DMS53 treated with DMSO at 0.1 percent for 48 hours (cell line): ENCODE results near the gene GATA1.

Experiments
- DNase-seq: peaks from one replicate; lab custom pipeline; 2025; ENCODE audit not compliant: unreplicated experiment; lab: John Stamatoyannopoulos, UW

The GATA1 gene

DNA sequence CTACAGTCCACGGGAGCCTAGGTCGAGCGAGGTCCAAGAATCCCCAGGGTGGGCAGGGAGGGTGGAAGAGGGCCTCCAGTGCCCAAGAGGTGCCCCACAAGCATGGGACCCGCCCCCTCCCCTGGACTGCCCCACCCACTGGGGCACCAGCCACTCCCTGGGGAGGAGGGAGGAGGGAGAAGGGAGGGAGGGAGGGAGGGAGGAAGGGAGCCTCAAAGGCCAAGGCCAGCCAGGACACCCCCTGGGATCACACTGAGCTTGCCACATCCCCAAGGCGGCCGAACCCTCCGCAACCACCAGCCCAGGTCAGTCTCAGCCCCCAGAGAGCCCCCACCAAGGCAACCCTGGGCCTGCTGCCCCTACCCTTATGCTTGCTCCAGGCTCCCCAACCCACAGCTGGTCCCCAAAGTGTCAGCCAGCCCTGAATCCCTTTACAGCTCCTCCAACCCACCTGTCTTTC, at the start of gene GATA1:
Gene GATA1, plus strand, starts transcription at position 250 of the 460 bp plus-strand sequence. CDS start 4,520 bp downstream, outside the sequence.
- DNase-seq: no peak

- DNase-seq: no peak
These were observed 49.5 kb upstream of the GATA1 start for GRCh38 chrX:48736878-48737212.

DNA sequence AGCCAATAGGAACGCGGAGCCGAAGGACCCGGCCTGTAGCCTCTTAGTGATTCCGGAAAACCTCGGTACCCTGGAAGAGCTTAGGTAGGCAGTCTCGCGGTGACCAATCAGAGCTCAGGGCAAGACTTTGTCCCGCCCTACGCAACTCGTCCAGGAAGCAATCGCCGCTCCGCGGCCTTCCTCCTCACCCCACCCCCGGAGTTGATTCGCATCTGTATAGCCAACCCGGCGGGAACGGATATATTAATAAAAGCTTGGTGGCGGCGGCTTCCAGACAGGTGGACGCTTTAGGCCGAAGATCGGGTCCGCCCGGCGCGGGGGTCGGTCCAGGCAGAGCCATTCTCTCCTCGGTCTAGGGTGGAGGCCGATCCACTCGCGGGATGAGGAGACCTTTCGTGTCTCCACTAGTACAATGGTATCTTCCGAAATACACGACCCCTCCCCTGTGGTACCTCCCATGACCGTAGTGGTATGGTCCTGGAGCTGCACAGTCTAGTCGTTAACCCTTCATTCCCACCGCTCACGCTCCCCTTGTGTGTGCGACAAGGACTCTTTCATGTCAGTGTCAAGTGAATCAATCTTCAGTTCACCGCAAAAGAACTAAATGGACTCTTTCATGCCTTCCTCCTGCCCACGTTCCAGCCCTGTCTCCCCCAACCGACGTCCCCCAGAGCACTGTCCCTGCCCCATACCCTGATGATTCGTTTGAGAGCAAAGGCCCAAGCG, 49.0 kb upstream of the GATA1 start:
- peak; percentile 95 for DNase-seq

DNA sequence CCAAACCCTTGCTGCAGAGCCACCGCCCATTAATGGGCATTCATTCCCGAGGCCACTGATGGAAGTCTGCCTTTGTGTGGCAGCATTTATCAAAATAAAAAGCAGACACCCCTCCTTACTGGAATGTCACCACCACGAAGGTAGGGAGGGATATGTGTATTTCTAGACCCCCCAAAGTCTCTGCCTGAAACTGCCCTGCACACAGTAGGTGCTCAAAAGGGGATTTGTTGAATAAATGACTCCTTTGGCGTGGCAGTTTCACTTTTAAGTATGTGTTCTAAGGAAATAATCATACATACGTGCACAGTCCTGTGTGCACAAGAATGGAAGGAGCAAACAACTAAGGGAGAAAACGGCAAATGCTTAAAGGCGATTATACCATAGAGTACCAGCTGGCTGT, 48.5 kb upstream of the GATA1 start:
- DNase-seq: peak; percentile 4

DNA sequence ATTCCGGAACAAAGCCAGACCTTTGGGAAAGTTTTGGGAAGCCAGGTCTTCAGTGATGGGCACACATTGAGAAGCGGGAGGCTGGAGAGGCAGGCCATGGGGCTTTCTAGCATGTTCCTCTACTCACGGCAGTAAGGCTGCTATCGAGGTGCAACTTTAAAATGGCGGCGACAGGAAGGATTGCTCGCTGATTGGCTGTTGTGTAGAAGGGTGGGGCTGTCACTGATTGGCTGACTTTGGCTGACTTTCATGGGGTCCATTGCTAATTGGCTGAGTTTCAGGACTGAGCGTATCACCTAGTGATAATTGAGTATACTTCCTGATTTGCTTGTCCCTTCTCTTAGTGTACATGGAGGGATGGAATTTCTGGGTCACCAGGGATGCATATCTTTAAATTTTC, 44.6 kb upstream of the GATA1 start:
- no peak for DNase-seq

DNA sequence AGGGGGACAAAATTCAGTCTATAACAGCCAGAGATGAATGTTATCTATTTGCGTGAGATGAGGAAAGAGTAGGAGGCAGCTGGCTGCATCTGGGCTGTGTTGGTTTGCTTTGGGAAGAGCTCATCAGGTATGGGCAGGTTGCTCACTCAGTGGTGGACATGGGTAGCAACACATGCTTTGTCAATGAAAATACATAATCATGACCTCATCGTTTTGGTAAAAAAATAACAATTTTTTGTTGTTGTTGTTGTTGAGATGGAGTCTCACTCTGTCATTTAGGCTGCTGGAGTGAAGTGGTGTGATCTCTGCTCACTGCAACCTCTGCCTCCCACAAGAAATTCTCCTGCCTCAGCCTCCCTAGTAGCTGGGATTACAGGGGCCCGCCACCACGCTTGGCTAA, 41.2 kb upstream of the GATA1 start:
- DNase-seq: no peak

GRCh38 chrX:48747415-48748016, 38.9 kb upstream of the GATA1 start:
- DNase-seq: no peak

- no peak for DNase-seq
These were observed 37.2 kb upstream of the GATA1 start for GRCh38 chrX:48749182-48749581.

GRCh38 chrX:48751343-48751742, 35.0 kb upstream of the GATA1 start:
- no peak for DNase-seq

DNA sequence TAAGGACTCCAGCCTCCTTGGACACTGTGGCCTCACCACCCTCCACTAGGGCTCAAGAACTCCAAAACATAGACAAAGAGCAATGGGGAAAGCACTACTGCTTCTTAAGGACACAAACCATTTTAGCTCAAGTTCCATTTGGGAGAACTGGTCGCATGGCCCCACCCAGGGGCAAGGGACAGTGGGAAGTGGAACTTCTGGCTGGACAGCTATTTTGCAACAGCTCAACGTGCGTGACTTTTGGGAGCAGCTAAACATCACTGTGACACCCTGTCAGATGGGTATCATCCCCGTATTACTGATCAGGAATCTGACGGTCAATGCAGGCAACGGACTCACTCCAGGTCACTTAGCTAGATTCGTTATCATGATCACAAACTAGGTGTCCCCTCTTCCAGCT, 33.9 kb upstream of the GATA1 start:
- no peak for DNase-seq

GRCh38 chrX:48753708-48754228, 32.6 kb upstream of the GATA1 start:
- no peak for DNase-seq

DNA sequence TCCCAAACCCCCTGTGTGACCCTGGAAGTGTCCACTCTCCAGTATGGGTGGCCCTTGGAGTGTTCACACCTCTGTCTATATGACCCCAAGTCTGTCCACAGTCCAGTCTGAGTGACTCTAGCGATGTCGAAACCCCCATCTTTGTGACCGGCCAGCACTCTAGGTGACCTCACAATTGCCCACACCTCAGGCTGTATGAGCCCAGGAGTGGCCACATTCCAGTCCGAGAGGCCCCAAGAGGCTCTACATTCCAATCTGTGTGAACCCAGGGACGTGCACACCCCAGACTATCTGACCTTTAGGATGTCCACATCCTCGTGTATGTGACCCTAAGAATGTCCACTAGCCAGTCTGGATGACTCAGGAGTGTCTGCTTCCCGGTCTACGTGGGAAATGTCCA, 32.2 kb upstream of the GATA1 start:
- no peak for DNase-seq

- peak; percentile 74 for DNase-seq
These were observed 24.5 kb upstream of the GATA1 start, which contains the start of gene GLOD5 for GRCh38 chrX:48761674-48762471. GLOD5 (plus strand) TSS chrX:48761747; CDS start chrX:48761791, 44 bp downstream.

GRCh38 chrX:48769230-48769629, 17.2 kb upstream of the GATA1 start:
- no peak for DNase-seq

GRCh38 chrX:48770296-48770695, 16.1 kb upstream of the GATA1 start:
- DNase-seq: no peak

GRCh38 chrX:48772602-48773001, 13.8 kb upstream of the GATA1 start:
- no peak for DNase-seq

DNA sequence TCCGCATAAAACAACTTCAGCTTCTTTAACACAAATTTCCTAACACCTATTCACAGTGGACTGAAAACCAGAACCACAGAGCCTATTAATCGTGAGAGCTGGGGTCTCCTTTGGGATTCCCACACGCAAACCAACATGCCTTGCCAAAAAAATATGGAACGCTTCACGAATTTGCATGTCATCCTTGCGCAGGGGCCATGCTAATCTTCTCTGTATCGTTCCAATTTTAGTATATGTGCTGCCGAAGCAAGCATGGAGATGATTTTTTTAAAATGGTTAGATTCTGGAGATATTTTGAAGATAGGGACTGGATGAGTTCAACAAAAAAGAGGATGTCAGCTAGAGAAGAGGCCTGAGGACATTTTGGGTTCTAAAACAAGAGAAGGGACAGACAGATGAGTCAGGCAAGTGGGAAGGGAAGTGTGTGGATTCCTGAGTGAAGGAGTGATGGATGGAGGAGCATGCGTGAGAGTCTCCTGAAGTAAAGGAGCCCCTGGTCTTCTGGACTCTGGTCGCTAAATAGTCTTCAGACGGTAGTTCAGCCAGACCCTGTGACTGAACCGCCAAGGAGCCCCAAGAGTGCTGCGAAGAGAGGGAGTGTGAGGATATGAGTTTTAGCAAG, 9.5 kb upstream of the GATA1 start:
- no peak for DNase-seq

DNA sequence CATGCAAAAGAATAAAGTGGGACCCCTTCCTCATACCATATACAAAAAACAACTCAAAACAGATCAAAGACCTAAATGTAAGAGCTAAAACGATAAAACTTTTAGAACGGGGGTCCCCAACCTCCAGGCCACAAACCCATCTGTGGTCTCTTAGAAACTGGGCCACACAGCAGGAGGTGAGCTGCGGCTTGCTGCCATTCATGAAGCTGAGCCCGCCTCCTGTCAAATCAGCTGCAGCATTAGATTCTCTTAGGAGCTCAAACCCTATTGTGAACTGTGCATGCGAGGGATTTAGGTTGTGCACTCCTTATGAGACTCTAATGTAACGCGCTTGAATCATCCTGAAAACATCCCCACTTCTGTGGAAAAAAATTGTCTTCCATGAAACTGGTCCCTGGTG, 7.0 kb upstream of the GATA1 start:
- no peak for DNase-seq

GRCh38 chrX:48781705-48782104, 4.7 kb upstream of the GATA1 start:
- no peak for DNase-seq

DNA sequence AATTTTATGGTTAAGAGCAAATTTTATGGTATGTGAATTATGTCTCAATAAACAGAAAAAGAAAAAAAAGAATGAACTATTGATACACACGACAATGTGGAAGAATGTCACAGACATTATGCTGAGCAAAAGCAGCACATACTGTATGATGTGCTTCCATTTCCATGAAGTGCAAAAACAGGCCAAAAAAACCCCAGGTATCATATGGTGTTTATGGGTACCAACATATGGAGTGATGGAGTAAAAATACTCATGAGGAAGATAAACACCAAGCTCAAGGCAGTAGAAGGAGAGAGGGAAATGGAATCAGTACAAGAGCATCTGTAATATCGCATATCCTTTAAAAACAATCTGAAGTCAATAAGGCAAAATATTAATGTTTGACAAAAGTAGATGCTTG, 4.2 kb upstream of the GATA1 start:
- no peak for DNase-seq

GRCh38 chrX:48782795-48783194, 3.6 kb upstream of the GATA1 start:
- no peak for DNase-seq
